ENCODE measurements around the gene KRTAP10-12.

The KRTAP10-12 gene

GRCh38 chr21:44730951-44731579, 34.1 kb downstream of the KRTAP10-12 start:
- Histone ChIP-seq H3K9me3 (ENCODE audit: control insufficient read depth, low read length) (no peaks in the 10 kb centered on the region), H3K27me3 (replicated peaks; ENCODE audit: control insufficient read depth, insufficient read depth, low read length, poor library complexity, severe bottlenecking) (no peaks in the 10 kb centered on the region), H3K36me3 (ENCODE audit: control insufficient read depth, insufficient read depth, low read length) (no peaks in the 10 kb centered on the region), H3K4me3 (ENCODE audit: insufficient read depth, low read depth, low read length, poor library complexity, severe bottlenecking) (no peak overlapping the region), H3K27ac (ENCODE audit: insufficient read depth, low read length, poor library complexity, severe bottlenecking) (no peak overlapping the region), H3K4me1 (ENCODE audit: control insufficient read depth, insufficient read depth, low read length, poor library complexity, severe bottlenecking) (no peaks in the 10 kb centered on the region)
- DNase-seq = no peak

- H3K36me3 ChIP-seq (ENCODE audit: control insufficient read depth, insufficient read depth, low read length) = no peaks in the 10 kb centered on the region
- H3K4me1 ChIP-seq (ENCODE audit: control insufficient read depth, insufficient read depth, low read length, poor library complexity, severe bottlenecking) = no peaks in the 10 kb centered on the region
- H3K9me3 ChIP-seq (ENCODE audit: control insufficient read depth, low read length) = no peaks in the 10 kb centered on the region
- H3K27me3 ChIP-seq (replicated peaks; ENCODE audit: control insufficient read depth, insufficient read depth, low read length, poor library complexity, severe bottlenecking) = no peaks in the 10 kb centered on the region
- DNase-seq = no peak
- H3K27ac ChIP-seq (ENCODE audit: insufficient read depth, low read length, poor library complexity, severe bottlenecking) = no peak overlapping the region
- H3K4me3 ChIP-seq (ENCODE audit: insufficient read depth, low read depth, low read length, poor library complexity, severe bottlenecking) = no peak overlapping the region
These were observed 35.3 kb downstream of the KRTAP10-12 start for GRCh38 chr21:44732263-44732662.

- no peaks in the 10 kb centered on the region for H3K4me1 ChIP-seq (ENCODE audit: control insufficient read depth, insufficient read depth, low read length, poor library complexity, severe bottlenecking)
- no peaks in the 10 kb centered on the region for H3K36me3 ChIP-seq (ENCODE audit: control insufficient read depth, insufficient read depth, low read length)
- no peak for DNase-seq
- no peak overlapping the region for H3K4me3 ChIP-seq (ENCODE audit: insufficient read depth, low read depth, low read length, poor library complexity, severe bottlenecking)
- H3K9me3 ChIP-seq (ENCODE audit: control insufficient read depth, low read length) = no peaks in the 10 kb centered on the region
- H3K27me3 ChIP-seq (replicated peaks; ENCODE audit: control insufficient read depth, insufficient read depth, low read length, poor library complexity, severe bottlenecking) = no peaks in the 10 kb centered on the region
- H3K27ac ChIP-seq (ENCODE audit: insufficient read depth, low read length, poor library complexity, severe bottlenecking) = no peak overlapping the region
These were observed 36.0 kb downstream of the KRTAP10-12 start for GRCh38 chr21:44732956-44733355.

- Histone ChIP-seq H3K4me3 (ENCODE audit: insufficient read depth, low read depth, low read length, poor library complexity, severe bottlenecking) (no peak overlapping the region), H3K27me3 (replicated peaks; ENCODE audit: control insufficient read depth, insufficient read depth, low read length, poor library complexity, severe bottlenecking) (no peaks in the 10 kb centered on the region), H3K27ac (ENCODE audit: insufficient read depth, low read length, poor library complexity, severe bottlenecking) (no peak overlapping the region), H3K9me3 (ENCODE audit: control insufficient read depth, low read length) (no peaks in the 10 kb centered on the region), H3K4me1 (ENCODE audit: control insufficient read depth, insufficient read depth, low read length, poor library complexity, severe bottlenecking) (no peaks in the 10 kb centered on the region), H3K36me3 (ENCODE audit: control insufficient read depth, insufficient read depth, low read length) (no peaks in the 10 kb centered on the region)
- no peak for DNase-seq
These were observed 37.2 kb downstream of the KRTAP10-12 start for GRCh38 chr21:44734026-44734745.

- Histone ChIP-seq H3K36me3 (ENCODE audit: control insufficient read depth, insufficient read depth, low read length) (no peaks in the 10 kb centered on the region), H3K9me3 (ENCODE audit: control insufficient read depth, low read length) (no peaks in the 10 kb centered on the region), H3K27me3 (replicated peaks; ENCODE audit: control insufficient read depth, insufficient read depth, low read length, poor library complexity, severe bottlenecking) (no peaks in the 10 kb centered on the region), H3K4me3 (ENCODE audit: insufficient read depth, low read depth, low read length, poor library complexity, severe bottlenecking) (no peak overlapping the region), H3K4me1 (ENCODE audit: control insufficient read depth, insufficient read depth, low read length, poor library complexity, severe bottlenecking) (no peaks in the 10 kb centered on the region), H3K27ac (ENCODE audit: insufficient read depth, low read length, poor library complexity, severe bottlenecking) (no peak overlapping the region)
- no peak for DNase-seq
These were observed 37.9 kb downstream of the KRTAP10-12 start for GRCh38 chr21:44734841-44735240.

GRCh38 chr21:44735821-44736220, 38.8 kb downstream of the KRTAP10-12 start:
- DNase-seq = no peak
- Histone ChIP-seq H3K9me3 (ENCODE audit: control insufficient read depth, low read length) (no peaks in the 10 kb centered on the region), H3K27ac (ENCODE audit: insufficient read depth, low read length, poor library complexity, severe bottlenecking) (no peak overlapping the region), H3K36me3 (ENCODE audit: control insufficient read depth, insufficient read depth, low read length) (no peaks in the 10 kb centered on the region), H3K4me1 (ENCODE audit: control insufficient read depth, insufficient read depth, low read length, poor library complexity, severe bottlenecking) (no peaks in the 10 kb centered on the region), H3K27me3 (replicated peaks; ENCODE audit: control insufficient read depth, insufficient read depth, low read length, poor library complexity, severe bottlenecking) (no peaks in the 10 kb centered on the region), H3K4me3 (ENCODE audit: insufficient read depth, low read depth, low read length, poor library complexity, severe bottlenecking) (no peak overlapping the region)

- DNase-seq = no peak
- Histone ChIP-seq H3K27ac (ENCODE audit: insufficient read depth, low read length, poor library complexity, severe bottlenecking) (no peak overlapping the region), H3K9me3 (ENCODE audit: control insufficient read depth, low read length) (no peaks in the 10 kb centered on the region), H3K27me3 (replicated peaks; ENCODE audit: control insufficient read depth, insufficient read depth, low read length, poor library complexity, severe bottlenecking) (no peaks in the 10 kb centered on the region), H3K4me3 (ENCODE audit: insufficient read depth, low read depth, low read length, poor library complexity, severe bottlenecking) (no peak overlapping the region), H3K36me3 (ENCODE audit: control insufficient read depth, insufficient read depth, low read length) (no peaks in the 10 kb centered on the region), H3K4me1 (ENCODE audit: control insufficient read depth, insufficient read depth, low read length, poor library complexity, severe bottlenecking) (no peaks in the 10 kb centered on the region)
These were observed 39.5 kb downstream of the KRTAP10-12 start for GRCh38 chr21:44736291-44737004.

- Histone ChIP-seq H3K27ac (ENCODE audit: insufficient read depth, low read length, poor library complexity, severe bottlenecking) (no peak overlapping the region), H3K4me3 (ENCODE audit: insufficient read depth, low read depth, low read length, poor library complexity, severe bottlenecking) (no peak overlapping the region), H3K36me3 (ENCODE audit: control insufficient read depth, insufficient read depth, low read length) (no peaks in the 10 kb centered on the region), H3K9me3 (ENCODE audit: control insufficient read depth, low read length) (no peaks in the 10 kb centered on the region), H3K4me1 (ENCODE audit: control insufficient read depth, insufficient read depth, low read length, poor library complexity, severe bottlenecking) (no peaks in the 10 kb centered on the region), H3K27me3 (replicated peaks; ENCODE audit: control insufficient read depth, insufficient read depth, low read length, poor library complexity, severe bottlenecking) (no peaks in the 10 kb centered on the region)
- DNase-seq = no peak
These were observed 40.9 kb downstream of the KRTAP10-12 start for GRCh38 chr21:44737706-44738354.

GRCh38 chr21:44738621-44739020, 41.6 kb downstream of the KRTAP10-12 start:
- H3K4me1 ChIP-seq (ENCODE audit: control insufficient read depth, insufficient read depth, low read length, poor library complexity, severe bottlenecking) = no peaks in the 10 kb centered on the region
- no peak for DNase-seq
- H3K27me3 ChIP-seq (replicated peaks; ENCODE audit: control insufficient read depth, insufficient read depth, low read length, poor library complexity, severe bottlenecking) = no peaks in the 10 kb centered on the region
- no peaks in the 10 kb centered on the region for H3K36me3 ChIP-seq (ENCODE audit: control insufficient read depth, insufficient read depth, low read length)
- H3K27ac ChIP-seq (ENCODE audit: insufficient read depth, low read length, poor library complexity, severe bottlenecking) = no peak overlapping the region
- H3K9me3 ChIP-seq (ENCODE audit: control insufficient read depth, low read length) = no peaks in the 10 kb centered on the region
- H3K4me3 ChIP-seq (ENCODE audit: insufficient read depth, low read depth, low read length, poor library complexity, severe bottlenecking) = no peak overlapping the region

- no peaks in the 10 kb centered on the region for H3K27me3 ChIP-seq (replicated peaks; ENCODE audit: control insufficient read depth, insufficient read depth, low read length, poor library complexity, severe bottlenecking)
- no peaks in the 10 kb centered on the region for H3K9me3 ChIP-seq (ENCODE audit: control insufficient read depth, low read length)
- H3K4me3 ChIP-seq (ENCODE audit: insufficient read depth, low read depth, low read length, poor library complexity, severe bottlenecking) = no peak overlapping the region
- no peaks in the 10 kb centered on the region for H3K4me1 ChIP-seq (ENCODE audit: control insufficient read depth, insufficient read depth, low read length, poor library complexity, severe bottlenecking)
- no peak overlapping the region for H3K27ac ChIP-seq (ENCODE audit: insufficient read depth, low read length, poor library complexity, severe bottlenecking)
- DNase-seq = no peak
- H3K36me3 ChIP-seq (ENCODE audit: control insufficient read depth, insufficient read depth, low read length) = no peaks in the 10 kb centered on the region
These were observed 42.3 kb downstream of the KRTAP10-12 start for GRCh38 chr21:44739316-44739715.

Measured in effector memory CD4-positive, alpha-beta T cell (primary cell).